ENCODE data around the gene ZFP62. TPM values are rescaled to one million over a fixed set of nuclear protein-coding genes. Genes with fewer than 3 reads are reported as not detected.
"Not testable (repeated sequence)": the region's sequence is repeated elsewhere in the genome, so short reads cannot be mapped to it uniquely, and the experiment has no call there.

ZFP62 gene
- total and polyA plus RNA-seq, 8 donors: 10.4 to 23.9 (median 14.6) TPM

GRCh38 chr5:180898621-180899246, 37.7 kb upstream of the ZFP62 start, which contains the start of gene BTNL8:
BTNL8 (plus strand) TSS chr5:180899159; CDS start chr5:180899311, 152 bp downstream.
- no peaks in the 10 kb centered on the region for H3K27me3 ChIP-seq
- H3K36me3 ChIP-seq: no peaks in the 10 kb centered on the region
- no peak within 1 kb of the TSS for H3K4me3 ChIP-seq
- H3K9me3 ChIP-seq: no peaks in the 10 kb centered on the region
- ATAC-seq: peak; percentile 58 to 93 (median 86)
- WGBS, 2 donors: 62 to 64% methylated on average over 9 of the region's 9 CpGs
- no peak for TF ChIP-seq CTCF (IDR thresholded peaks at IDR 0.05)
- FAIRE-seq: peak; percentile 29
- peak in 1 of 6 donors; percentile 36 for DNase-seq
- peaks cover 0 to 6% (median 4%) of the 10 kb centered on the region in 3 donors for H3K4me1 ChIP-seq
- intact Hi-C loops (cut with DNase I): no loop called here
- H3K27ac ChIP-seq: peak within 1 kb of the TSS in 2 of 4 donors; percentile 6 to 22

GRCh38 chr5:180895330-180895729, 34.3 kb upstream of the ZFP62 start:
- DNase-seq; H3K9me3 ChIP-seq; H3K4me1 ChIP-seq; H3K36me3 ChIP-seq; FAIRE-seq; H3K27ac ChIP-seq; ATAC-seq; intact Hi-C loops (cut with DNase I); H3K27me3 ChIP-seq; H3K4me3 ChIP-seq: not testable (repeated sequence)
- 87 to 100% methylated on average over 1 of the region's 1 CpG for WGBS, 2 donors

GRCh38 chr5:180889381-180889780, 28.3 kb upstream of the ZFP62 start:
- Histone ChIP-seq H3K4me3 (no peak overlapping the region), H3K27ac (no peak overlapping the region), H3K9me3 (no peaks in the 10 kb centered on the region), H3K36me3 (no peaks in the 10 kb centered on the region), H3K27me3 (no peaks in the 10 kb centered on the region), H3K4me1 (peaks cover 0 to 7% (median 0%) of the 10 kb centered on the region in 3 donors)
- intact Hi-C loops (cut with DNase I): no loop called here
- FAIRE-seq (no peak), ATAC-seq (no peak), DNase-seq (no peak)
- no peak for TF ChIP-seq CTCF (IDR thresholded peaks at IDR 0.05)
- WGBS, 2 donors: 72% methylated on average over 7 of the region's 7 CpGs

GRCh38 chr5:180885845-180886529, 24.9 kb upstream of the ZFP62 start:
- WGBS, 2 donors: 40 to 45% methylated on average over 11 of the region's 11 CpGs
- H3K27ac ChIP-seq: peak overlapping the region in 1 of 4 donors; percentile 25
- intact Hi-C loops (cut with DNase I); H3K4me3 ChIP-seq; FAIRE-seq; H3K27me3 ChIP-seq; H3K4me1 ChIP-seq; H3K9me3 ChIP-seq; H3K36me3 ChIP-seq: not testable (repeated sequence)
- DNase-seq (peak; percentile 68 to 88 (median 77)), ATAC-seq (peak; percentile 93 to 100 (median 98))

GRCh38 chr5:180875860-180876426, 14.9 kb upstream of the ZFP62 start:
- ATAC-seq (peak in 3 of 4 donors; percentile 25 to 53 (median 47)), FAIRE-seq (no peak), DNase-seq (no peak)
- no peaks in the 10 kb centered on the region for H3K27me3 ChIP-seq
- no peak for TF ChIP-seq CTCF (IDR thresholded peaks at IDR 0.05)
- H3K27ac ChIP-seq: no peak overlapping the region
- no peaks in the 10 kb centered on the region for H3K36me3 ChIP-seq
- intact Hi-C loops (cut with DNase I): no loop called here
- WGBS, 2 donors: 58 to 63% methylated on average over 10 of the region's 10 CpGs
- no peak overlapping the region for H3K4me3 ChIP-seq
- H3K9me3 ChIP-seq: no peaks in the 10 kb centered on the region
- H3K4me1 ChIP-seq: peaks cover 6 to 8% (median 7%) of the 10 kb centered on the region in 3 donors

Data from pancreas (tissue), 10 donors.